ENCODE measurements around the gene DTNA. TPM values are rescaled to one million over a fixed set of nuclear protein-coding genes. Genes with fewer than 3 reads are reported as not detected.

The DTNA gene
- total RNA-seq, 1 donor from 2014 or later: 21.0 TPM

GRCh38 chr18:34758378-34758948 is 48.4 kb downstream of the DTNA start:
- intact Hi-C loops (cut with DNase I): no loop called here

GRCh38 chr18:34760444-34760843 is 50.3 kb downstream of the DTNA start:
- H3K36me3 ChIP-seq: no peaks in the 10 kb centered on the region
- intact Hi-C loops (cut with DNase I): no loop called here
- ATAC-seq: no peak
- DNase-seq: no peak
- TF ChIP-seq CTCF (IDR thresholded peaks at IDR 0.05): no peak
- H3K27ac ChIP-seq: no peak overlapping the region
- no peaks in the 10 kb centered on the region for H3K4me1 ChIP-seq
- H3K9me3 ChIP-seq: no peaks in the 10 kb centered on the region
- no peak overlapping the region for H3K4me3 ChIP-seq
- no peaks in the 10 kb centered on the region for H3K27me3 ChIP-seq (ENCODE audit: low read depth)

More at GRCh38 chr18:34758378-34758948, 48.4 kb downstream of the DTNA start:
- no peak for TF ChIP-seq CTCF (IDR thresholded peaks at IDR 0.05)
- DNase-seq (no peak), ATAC-seq (no peak)
- Histone ChIP-seq H3K27me3 (ENCODE audit: low read depth) (no peaks in the 10 kb centered on the region), H3K36me3 (no peaks in the 10 kb centered on the region), H3K9me3 (no peaks in the 10 kb centered on the region), H3K4me3 (no peak overlapping the region), H3K4me1 (no peaks in the 10 kb centered on the region), H3K27ac (no peak overlapping the region)

- H3K27me3 ChIP-seq (ENCODE audit: low read depth): no peaks in the 10 kb centered on the region
- no peak overlapping the region for H3K4me3 ChIP-seq
- no peak for DNase-seq
- intact Hi-C loops (cut with DNase I): no loop called here
- H3K36me3 ChIP-seq: no peaks in the 10 kb centered on the region
- no peaks in the 10 kb centered on the region for H3K9me3 ChIP-seq
- TF ChIP-seq CTCF (IDR thresholded peaks at IDR 0.05): no peak
- no peaks in the 10 kb centered on the region for H3K4me1 ChIP-seq
- H3K27ac ChIP-seq: no peak overlapping the region
- no peak for ATAC-seq
Measured at GRCh38 chr18:34764451-34764850, 54.4 kb downstream of the DTNA start.

GRCh38 chr18:34767601-34768027 is 57.5 kb downstream of the DTNA start:
- Histone ChIP-seq H3K4me3 (no peak overlapping the region), H3K4me1 (no peaks in the 10 kb centered on the region), H3K36me3 (no peaks in the 10 kb centered on the region), H3K9me3 (no peaks in the 10 kb centered on the region), H3K27ac (no peak overlapping the region), H3K27me3 (ENCODE audit: low read depth) (no peaks in the 10 kb centered on the region)
- no peak for TF ChIP-seq CTCF (IDR thresholded peaks at IDR 0.05)
- intact Hi-C loops (cut with DNase I): no loop called here
- ATAC-seq: no peak
- DNase-seq: no peak

- H3K4me1 ChIP-seq: peaks cover 8% of the 10 kb centered on the region
- ATAC-seq (no peak), DNase-seq (no peak)
- no peaks in the 10 kb centered on the region for H3K27me3 ChIP-seq (ENCODE audit: low read depth)
- no peaks in the 10 kb centered on the region for H3K36me3 ChIP-seq
- no peaks in the 10 kb centered on the region for H3K9me3 ChIP-seq
- H3K4me3 ChIP-seq: no peak overlapping the region
- H3K27ac ChIP-seq: no peak overlapping the region
- no peak for TF ChIP-seq CTCF (IDR thresholded peaks at IDR 0.05)
- intact Hi-C loops (cut with DNase I): no loop called here
Measured at GRCh38 chr18:34771958-34772357, 61.9 kb downstream of the DTNA start.
